Osteoblast (primary cell): Measurements from ENCODE around the gene NISCH. TPM values are rescaled to one million over a fixed set of nuclear protein-coding genes. Genes with fewer than 3 reads are reported as not detected.
A peak's percentile ranks its signal among the peaks of the same experiment; 100 is the strongest.

Source experiments
- DNase-seq: peaks from one replicate; pipeline ENCODE4 v3.0.0; 2011; ENCODE audit warnings: low spot score, mixed read lengths; ENCODE audit not compliant: insufficient read length; ENCODE audit errors: missing footprints
- H2AFZ ChIP-seq: 2 replicates; pipeline ENCODE4 v1.6.0; 2011; ENCODE audit warnings: mild to moderate bottlenecking, low read length
- H3K27ac ChIP-seq: 2 replicates; pipeline ENCODE4 v1.5.1; 2011; ENCODE audit warnings: mild to moderate bottlenecking, low read depth, low read length, moderate library complexity
- H3K27me3 ChIP-seq: 2 replicates; pipeline ENCODE4 v1.6.0; 2012; ENCODE audit warnings: mild to moderate bottlenecking, control low read depth, inconsistent platforms, low read length, moderate library complexity; ENCODE audit not compliant: insufficient read depth
- H3K36me3 ChIP-seq: 2 replicates; pipeline ENCODE4 v1.5.1; 2011; ENCODE audit warnings: mild to moderate bottlenecking, low read length, control low read depth, moderate library complexity; ENCODE audit not compliant: insufficient read depth
- H3K4me1 ChIP-seq: 2 replicates; pipeline ENCODE4 v1.5.1; 2011; ENCODE audit warnings: mild to moderate bottlenecking, low read length, control low read depth, moderate library complexity; ENCODE audit not compliant: insufficient read depth
- H3K4me2 ChIP-seq: 2 replicates; pipeline ENCODE4 v1.6.0; 2011; ENCODE audit warnings: mild to moderate bottlenecking, low read length; ENCODE audit not compliant: insufficient read depth
- H3K4me3 ChIP-seq: fragments of 200-600 bp; sonication (generic); 3 replicates; pipeline ENCODE4 v1.5.1; 2012; ENCODE audit warnings: mild to moderate bottlenecking, low read length, inconsistent platforms; ENCODE audit not compliant: insufficient read depth
- H3K79me2 ChIP-seq: 2 replicates; pipeline ENCODE4 v1.6.0; 2012; ENCODE audit warnings: mild to moderate bottlenecking, low read length, control low read depth, inconsistent platforms; ENCODE audit not compliant: insufficient read depth
- H3K9me3 ChIP-seq: 2 replicates; pipeline ENCODE4 v1.5.1; 2011; ENCODE audit warnings: low read depth, low read length, control low read depth
- H4K20me1 ChIP-seq: 2 replicates; pipeline ENCODE4 v1.6.0; 2012; ENCODE audit warnings: mild to moderate bottlenecking, low read length, control low read depth; ENCODE audit not compliant: insufficient read depth
- CTCF ChIP-seq: IDR thresholded peaks from 2 replicates; pipeline ENCODE4 v1.5.1; 2011; ENCODE audit warnings: mild to moderate bottlenecking, low read depth, low read length, moderate library complexity; ENCODE audit errors: extremely low read depth
- total RNA-seq: library from RNA; depleted of rRNA; stranded (reverse); fragments of >200 nt; gene quantifications from 2 replicates; pipeline ENCODE4 v1.2.3, GENCODE V29; 2012

The NISCH gene
- total RNA-seq, 1 donor: 83.2 TPM

GRCh38 chr3:52441091-52441771, 14.2 kb upstream of the NISCH start:
- no peaks in the 10 kb centered on the region for H3K79me2 ChIP-seq

GRCh38 chr3:52441772-52442332, 13.6 kb upstream of the NISCH start:
- H3K27ac ChIP-seq: no peak overlapping the region
- no peak for TF ChIP-seq CTCF
- no peak overlapping the region for H3K4me2 ChIP-seq
- H3K27me3 ChIP-seq: no peaks in the 10 kb centered on the region
- no peak overlapping the region for H3K4me3 ChIP-seq
- H3K79me2 ChIP-seq: no peaks in the 10 kb centered on the region
- H3K4me1 ChIP-seq: no peaks in the 10 kb centered on the region
- H3K36me3 ChIP-seq: no peaks in the 10 kb centered on the region
- H3K9me3 ChIP-seq: no peaks in the 10 kb centered on the region
- no peak overlapping the region for H2AFZ ChIP-seq
- DNase-seq: peak; percentile 61
- H4K20me1 ChIP-seq: no peaks in the 10 kb centered on the region

More at GRCh38 chr3:52441091-52441771, 14.2 kb upstream of the NISCH start:
- DNase-seq: no peak
- Histone ChIP-seq H3K9me3 (no peaks in the 10 kb centered on the region), H3K27ac (no peak overlapping the region), H3K4me2 (no peak overlapping the region), H3K4me1 (no peaks in the 10 kb centered on the region), H3K4me3 (no peak overlapping the region), H3K27me3 (no peaks in the 10 kb centered on the region), H3K36me3 (no peaks in the 10 kb centered on the region), H2AFZ (no peak overlapping the region), H4K20me1 (no peaks in the 10 kb centered on the region)
- no peak for TF ChIP-seq CTCF

- H3K79me2 ChIP-seq: no peaks in the 10 kb centered on the region
- no peak overlapping the region for H3K4me3 ChIP-seq
- H2AFZ ChIP-seq: no peak overlapping the region
- H3K27ac ChIP-seq: no peak overlapping the region
- DNase-seq: peak; percentile 68
- TF ChIP-seq CTCF: no peak
- H3K9me3 ChIP-seq: no peaks in the 10 kb centered on the region
- H3K27me3 ChIP-seq: no peaks in the 10 kb centered on the region
- no peaks in the 10 kb centered on the region for H3K36me3 ChIP-seq
- no peaks in the 10 kb centered on the region for H3K4me1 ChIP-seq
- no peaks in the 10 kb centered on the region for H4K20me1 ChIP-seq
- no peak overlapping the region for H3K4me2 ChIP-seq
These were observed 12.8 kb upstream of the NISCH start for GRCh38 chr3:52442409-52443267.

- Histone ChIP-seq H3K79me2 (no peaks in the 10 kb centered on the region), H3K36me3 (no peaks in the 10 kb centered on the region), H3K27me3 (no peaks in the 10 kb centered on the region), H3K9me3 (no peaks in the 10 kb centered on the region), H2AFZ (no peak overlapping the region), H3K4me2 (no peak overlapping the region), H3K27ac (no peak overlapping the region), H3K4me3 (no peak overlapping the region), H3K4me1 (no peaks in the 10 kb centered on the region), H4K20me1 (no peaks in the 10 kb centered on the region)
- peak; percentile 74 for DNase-seq
- TF ChIP-seq CTCF: no peak
These were observed 12.2 kb upstream of the NISCH start for GRCh38 chr3:52443268-52443610.
